Astrocyte (in vitro differentiated cells and primary cell): Measurements from ENCODE around the gene NRARP. TPM values are rescaled to one million over a fixed set of nuclear protein-coding genes. Genes with fewer than 3 reads are reported as not detected.

ENCODE experiments used
- DNase-seq: peaks from one replicate; pipeline ENCODE4 v3.0.0-alpha.2; 2010; ENCODE audit warnings: low read depth
- FAIRE-seq: peaks from 2 replicates; lab custom pipeline; 2011; peaks lifted over from hg19 to GRCh38; lab: Jason Lieb, UNC
- H2AFZ ChIP-seq: 2 replicates; pipeline ENCODE4 v1.6.0; 2012; ENCODE audit warnings: low read depth, low read length, inconsistent platforms
- H3K27ac ChIP-seq: 2 replicates; pipeline ENCODE4 v1.5.1; 2011; ENCODE audit warnings: low read depth, low read length, inconsistent platforms
- H3K27me3 ChIP-seq: 2 replicates; pipeline ENCODE4 v1.6.0; 2011; ENCODE audit warnings: low read length, inconsistent platforms; ENCODE audit not compliant: insufficient read depth
- H3K36me3 ChIP-seq: 2 replicates; pipeline ENCODE4 v1.5.1; 2011; ENCODE audit warnings: low read length, inconsistent platforms; ENCODE audit not compliant: insufficient read depth
- H3K4me1 ChIP-seq: 2 replicates; pipeline ENCODE4 v1.5.1; 2011; ENCODE audit warnings: low read length, inconsistent platforms; ENCODE audit not compliant: insufficient read depth
- H3K4me2 ChIP-seq: 2 replicates; pipeline ENCODE4 v1.6.0; 2012; ENCODE audit warnings: low read length, inconsistent platforms
- H3K4me3 ChIP-seq: 2 replicates; pipeline ENCODE4 v1.5.1; 2011; ENCODE audit warnings: low read depth, mild to moderate bottlenecking, low read length, inconsistent platforms; ENCODE audit not compliant: insufficient read depth
- H3K79me2 ChIP-seq: 2 replicates; pipeline ENCODE4 v1.6.0; 2012; ENCODE audit warnings: mild to moderate bottlenecking, low read length, inconsistent platforms; ENCODE audit not compliant: insufficient read depth
- H3K9ac ChIP-seq: 2 replicates; pipeline ENCODE4 v1.6.0; 2012; ENCODE audit warnings: mild to moderate bottlenecking, low read length, inconsistent platforms
- H3K9me3 ChIP-seq: 2 replicates; pipeline ENCODE4 v1.5.1; 2012; ENCODE audit warnings: low read depth, mild to moderate bottlenecking, low read length, inconsistent platforms; ENCODE audit not compliant: insufficient read depth
- H4K20me1 ChIP-seq: 2 replicates; pipeline ENCODE4 v1.6.0; 2012; ENCODE audit warnings: low read length, inconsistent platforms; ENCODE audit not compliant: insufficient read depth
- H3K27ac Mint-ChIP-seq: one replicate; pipeline ENCODE4 v1.8.0; 2021; ENCODE audit warnings: mild to moderate bottlenecking, mixed read lengths; ENCODE audit not compliant: unreplicated experiment
- H3K27me3 Mint-ChIP-seq: one replicate; pipeline ENCODE4 v1.8.0; 2021; ENCODE audit warnings: low read depth, mixed read lengths; ENCODE audit not compliant: unreplicated experiment
- H3K36me3 Mint-ChIP-seq: one replicate; pipeline ENCODE4 v1.8.0; 2021; ENCODE audit warnings: low read depth, mixed read lengths; ENCODE audit not compliant: unreplicated experiment
- H3K4me1 Mint-ChIP-seq: one replicate; pipeline ENCODE4 v1.8.0; 2021; ENCODE audit warnings: low read depth, mixed read lengths; ENCODE audit not compliant: unreplicated experiment
- H3K4me3 Mint-ChIP-seq: one replicate; pipeline ENCODE4 v1.8.0; 2021; ENCODE audit warnings: mild to moderate bottlenecking, moderate library complexity, mixed read lengths; ENCODE audit not compliant: unreplicated experiment
- H3K9me3 Mint-ChIP-seq: one replicate; pipeline ENCODE4 v1.8.0; 2021; ENCODE audit warnings: mild to moderate bottlenecking, mixed read lengths; ENCODE audit not compliant: unreplicated experiment
- EZH2 ChIP-seq: IDR thresholded peaks from 2 replicates; pipeline ENCODE4 v1.6.1; 2012; ENCODE audit warnings: mild to moderate bottlenecking, low read length, inconsistent platforms; ENCODE audit not compliant: insufficient read depth
- total RNA-seq: library from RNA; stranded (reverse); gene quantifications from 2 replicates; pipeline ENCODE4 v1.2.1, GENCODE V29; 2021
- TF ChIP-seq, protein P1 (sequence below): IDR thresholded peaks from 2 replicates; pipeline ENCODE4 v1.5.1; 2011; ENCODE audit warnings: low read depth, mild to moderate bottlenecking, inconsistent platforms, low read length, moderate library complexity; ENCODE audit not compliant: insufficient read depth

The NRARP gene
- total RNA-seq, 1 donor from 2014 or later, result 7.3 TPM

DNA sequence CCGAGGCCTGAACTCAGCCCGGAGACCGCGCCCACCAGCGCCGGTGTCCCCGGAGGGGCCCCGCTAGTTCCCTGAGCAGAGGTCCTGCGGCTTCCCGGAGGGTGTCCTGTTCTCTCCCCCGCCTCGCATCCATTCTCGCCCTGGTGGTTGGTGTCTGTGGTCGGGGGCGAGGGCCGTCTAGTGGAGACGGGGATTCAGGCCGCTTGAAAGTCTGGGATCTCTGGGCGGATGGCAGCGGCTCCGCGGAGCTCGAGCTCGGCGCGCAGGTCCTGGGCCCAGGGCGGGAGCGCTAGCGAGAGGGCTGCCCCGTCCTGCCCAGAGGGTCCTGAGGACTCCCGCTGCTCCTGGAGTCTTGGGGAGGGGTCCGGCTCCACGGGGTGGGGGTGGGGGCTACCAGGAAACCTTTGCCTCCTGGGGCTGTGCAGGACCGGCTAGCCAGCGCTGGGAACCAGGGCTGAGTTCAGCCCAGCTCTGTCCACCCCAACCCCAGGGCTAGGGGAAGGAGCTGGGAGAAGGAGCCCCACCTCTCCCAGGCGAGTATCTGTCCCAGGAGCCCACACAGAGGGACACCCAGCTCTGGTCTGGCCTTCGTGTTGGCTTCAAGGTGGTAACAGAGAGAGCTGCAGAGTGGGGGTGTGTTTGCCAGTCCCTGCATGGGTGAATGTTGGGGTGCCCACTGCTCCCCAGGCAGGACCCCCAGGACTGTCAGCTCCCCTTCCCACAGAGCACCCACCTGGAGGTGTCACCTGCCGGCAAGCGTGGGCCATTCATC, 20.5 kb downstream of the NRARP start:
- Histone ChIP-seq H3K9ac (no peak overlapping the region), H3K9me3 (no peaks in the 10 kb centered on the region), H2AFZ (no peak overlapping the region), H3K79me2 (peaks cover 28% of the 10 kb centered on the region), H3K4me3 (peak overlapping the region; percentile 10), H3K4me2 (peak overlapping the region; percentile 76), H3K36me3 (no peaks in the 10 kb centered on the region), H3K27me3 (no peaks in the 10 kb centered on the region), H4K20me1 (peaks cover 41% of the 10 kb centered on the region), H3K27ac (no peak overlapping the region), H3K4me1 (peaks cover 28% of the 10 kb centered on the region)
- Mint-ChIP-seq H3K4me1 (no peaks in the 10 kb centered on the region), H3K27me3 (no peaks in the 10 kb centered on the region), H3K4me3 (no peak overlapping the region), H3K9me3 (peaks cover 2% of the 10 kb centered on the region), H3K27ac (no peak overlapping the region), H3K36me3 (peaks cover 3% of the 10 kb centered on the region)
- TF ChIP-seq EZH2, result no peak
- TF ChIP-seq, protein P1, sequence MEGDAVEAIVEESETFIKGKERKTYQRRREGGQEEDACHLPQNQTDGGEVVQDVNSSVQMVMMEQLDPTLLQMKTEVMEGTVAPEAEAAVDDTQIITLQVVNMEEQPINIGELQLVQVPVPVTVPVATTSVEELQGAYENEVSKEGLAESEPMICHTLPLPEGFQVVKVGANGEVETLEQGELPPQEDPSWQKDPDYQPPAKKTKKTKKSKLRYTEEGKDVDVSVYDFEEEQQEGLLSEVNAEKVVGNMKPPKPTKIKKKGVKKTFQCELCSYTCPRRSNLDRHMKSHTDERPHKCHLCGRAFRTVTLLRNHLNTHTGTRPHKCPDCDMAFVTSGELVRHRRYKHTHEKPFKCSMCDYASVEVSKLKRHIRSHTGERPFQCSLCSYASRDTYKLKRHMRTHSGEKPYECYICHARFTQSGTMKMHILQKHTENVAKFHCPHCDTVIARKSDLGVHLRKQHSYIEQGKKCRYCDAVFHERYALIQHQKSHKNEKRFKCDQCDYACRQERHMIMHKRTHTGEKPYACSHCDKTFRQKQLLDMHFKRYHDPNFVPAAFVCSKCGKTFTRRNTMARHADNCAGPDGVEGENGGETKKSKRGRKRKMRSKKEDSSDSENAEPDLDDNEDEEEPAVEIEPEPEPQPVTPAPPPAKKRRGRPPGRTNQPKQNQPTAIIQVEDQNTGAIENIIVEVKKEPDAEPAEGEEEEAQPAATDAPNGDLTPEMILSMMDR, result no peak
- FAIRE-seq (no peak), DNase-seq (no peak)

DNA sequence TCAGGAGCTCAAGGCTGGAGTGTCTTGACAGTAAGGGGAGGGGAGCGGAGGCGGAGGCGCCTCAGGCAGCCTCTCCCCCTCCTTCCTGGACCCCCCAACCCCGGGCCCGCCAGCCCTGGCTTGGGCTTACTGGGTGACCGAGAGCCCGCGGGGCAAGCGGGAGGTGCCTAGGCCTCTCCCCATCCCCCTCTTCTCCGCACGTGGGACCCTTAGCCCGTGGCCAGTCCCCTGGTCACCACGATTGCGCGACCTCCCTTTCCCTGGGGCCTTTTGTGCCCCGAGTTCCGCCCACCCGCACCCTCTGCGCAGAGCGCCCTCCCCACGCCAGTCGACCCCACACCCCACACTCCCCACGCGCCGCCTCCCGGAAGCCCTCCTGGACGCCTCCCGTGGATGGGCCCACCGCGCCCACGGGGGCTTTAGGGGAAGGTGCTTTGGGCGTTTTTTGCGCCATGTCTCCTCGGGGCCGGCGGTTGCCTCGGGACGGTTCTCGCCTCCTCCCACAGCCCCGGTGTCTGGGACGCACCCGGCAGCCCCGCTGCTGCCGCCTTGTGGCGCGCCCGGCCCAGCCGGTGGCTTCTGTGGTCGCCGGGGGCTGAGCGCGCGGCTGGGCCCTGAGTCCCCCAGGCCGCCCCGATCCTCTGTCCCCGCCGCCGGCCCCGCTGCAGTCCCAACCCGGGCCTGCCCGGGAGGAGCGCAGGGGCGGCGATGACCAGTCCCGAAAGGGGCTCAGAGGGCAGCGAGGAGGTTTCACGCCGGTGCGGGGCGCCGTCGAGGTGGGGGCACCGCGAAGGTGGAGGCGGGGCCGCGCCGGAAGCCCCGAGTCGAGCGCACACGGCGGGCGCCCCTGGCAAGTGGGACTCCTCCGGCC, 21.4 kb downstream of the NRARP start:
- Mint-ChIP-seq H3K4me3 (no peak overlapping the region), H3K36me3 (peaks cover 3% of the 10 kb centered on the region), H3K4me1 (no peaks in the 10 kb centered on the region), H3K27me3 (no peaks in the 10 kb centered on the region), H3K27ac (no peak overlapping the region), H3K9me3 (peaks cover 2% of the 10 kb centered on the region)
- H4K20me1 ChIP-seq, result peaks cover 41% of the 10 kb centered on the region
- FAIRE-seq, result no peak
- H3K27ac ChIP-seq, result no peak overlapping the region
- no peak overlapping the region for H3K9ac ChIP-seq
- H3K4me2 ChIP-seq, result peak overlapping the region; percentile 76
- H3K36me3 ChIP-seq, result no peaks in the 10 kb centered on the region
- peaks cover 28% of the 10 kb centered on the region for H3K79me2 ChIP-seq
- H3K4me3 ChIP-seq, result peak overlapping the region; percentile 10
- H3K27me3 ChIP-seq, result no peaks in the 10 kb centered on the region
- no peak for DNase-seq
- no peaks in the 10 kb centered on the region for H3K9me3 ChIP-seq
- peaks cover 32% of the 10 kb centered on the region for H3K4me1 ChIP-seq
- H2AFZ ChIP-seq, result peak overlapping the region; percentile 52
- no peak for TF ChIP-seq EZH2
- TF ChIP-seq, protein P1, result no peak
